HG03378 (cell line): Measurements from ENCODE around the gene RPP14.

Source experiments
- ATAC-seq: cut with Tn5 transposase; IDR thresholded peaks from one replicate; pipeline ENCODE4 v1.9.1; 2021; ENCODE audit warnings: mild to moderate bottlenecking, moderate library complexity; ENCODE audit not compliant: unreplicated experiment

Gene RPP14

DNA sequence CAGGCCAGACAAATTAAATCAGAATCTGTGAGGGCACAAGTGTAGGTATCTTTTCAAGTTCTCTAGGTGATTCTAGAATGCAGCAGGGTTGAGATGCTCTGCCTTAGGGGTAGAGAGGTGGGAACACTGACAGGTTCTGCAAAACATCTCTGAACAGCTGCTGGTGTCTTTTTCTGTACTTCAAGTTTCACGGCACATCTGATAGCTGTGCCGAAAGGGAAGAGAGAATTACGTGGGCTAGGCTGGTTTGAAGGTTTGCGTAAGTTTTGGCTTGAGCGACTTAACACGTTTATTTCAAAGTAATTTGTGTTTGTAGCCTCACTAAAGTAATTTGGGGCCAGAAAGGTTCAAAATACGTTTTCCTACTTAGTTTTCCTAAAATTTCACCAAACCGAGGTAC, 49.1 kb downstream of the RPP14 start:
- ATAC-seq: peak; percentile 40

DNA sequence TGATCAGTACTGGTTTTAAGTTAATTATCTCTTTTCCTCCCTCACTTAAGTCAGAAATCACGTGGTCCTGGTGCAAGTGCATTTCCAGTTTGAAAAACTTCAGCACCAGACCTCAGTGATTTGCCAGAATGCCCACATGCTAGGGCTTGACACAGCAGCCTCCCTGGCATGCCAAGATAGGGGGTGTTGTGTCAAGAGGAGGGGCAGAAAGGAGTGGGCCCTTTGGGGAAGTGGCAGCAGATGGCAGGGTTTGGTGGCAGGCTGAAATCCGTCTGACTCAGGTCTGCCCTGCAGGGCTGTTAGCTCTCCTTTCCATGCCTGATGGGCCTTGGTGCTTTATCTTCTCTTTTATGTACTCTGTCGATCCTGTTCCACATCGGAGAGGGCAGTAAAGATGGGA, 50.0 kb downstream of the RPP14 start:
- ATAC-seq: no peak

DNA sequence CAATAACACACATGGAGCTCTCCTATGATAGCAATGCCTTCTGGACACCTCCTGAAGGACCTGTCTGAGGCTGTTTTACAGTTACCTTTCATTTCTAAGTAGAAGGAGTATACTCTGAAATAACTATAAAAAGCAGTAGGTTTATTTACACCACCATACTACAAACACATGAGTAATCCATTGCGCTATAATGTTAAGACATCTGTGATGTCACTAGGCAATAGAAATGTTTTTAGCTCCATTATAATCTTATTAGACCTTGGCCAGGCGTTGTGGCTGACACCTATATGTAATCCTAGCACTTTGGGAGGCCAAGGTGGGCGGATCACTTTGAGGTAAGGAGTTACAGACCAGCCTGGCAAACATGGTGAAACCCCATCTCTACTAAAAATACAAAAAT, 51.4 kb downstream of the RPP14 start:
- ATAC-seq: no peak

DNA sequence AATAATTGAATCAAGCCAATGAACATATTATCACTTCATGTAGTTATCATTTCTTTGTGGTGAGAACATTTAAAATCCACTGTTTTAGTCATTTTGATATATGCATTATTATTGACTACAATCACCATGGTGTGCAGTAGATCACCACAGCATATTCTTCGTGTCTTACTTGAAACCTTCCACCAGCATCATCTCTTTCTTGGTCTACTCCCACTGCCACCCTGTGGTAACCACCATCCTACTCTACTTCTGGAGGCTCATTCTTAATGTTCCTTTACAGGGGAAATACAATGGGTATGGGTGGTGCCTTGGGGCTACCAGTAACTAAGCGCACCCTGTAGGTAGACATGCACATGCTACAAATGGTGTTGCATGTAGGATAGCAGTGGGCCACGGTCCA, 52.0 kb downstream of the RPP14 start:
- ATAC-seq: no peak

DNA sequence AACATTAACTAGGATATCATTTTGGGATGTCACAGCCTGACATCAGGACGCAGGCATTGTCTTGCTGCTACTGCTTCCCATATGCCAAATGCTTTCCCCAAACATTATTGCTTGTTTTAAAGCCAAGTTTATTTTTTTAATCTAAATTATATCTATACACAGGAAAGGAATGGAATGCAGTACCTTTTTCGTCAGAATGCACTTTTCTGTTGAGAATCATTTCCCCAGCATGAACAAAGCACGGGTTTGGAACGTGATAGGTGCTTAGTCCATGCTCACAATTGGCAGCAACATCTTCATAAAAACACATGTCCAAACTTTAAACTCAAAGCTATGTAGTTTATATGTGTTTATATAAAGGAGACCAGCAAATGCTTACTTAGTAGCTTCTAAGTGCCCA, 52.8 kb downstream of the RPP14 start:
- ATAC-seq: no peak

DNA sequence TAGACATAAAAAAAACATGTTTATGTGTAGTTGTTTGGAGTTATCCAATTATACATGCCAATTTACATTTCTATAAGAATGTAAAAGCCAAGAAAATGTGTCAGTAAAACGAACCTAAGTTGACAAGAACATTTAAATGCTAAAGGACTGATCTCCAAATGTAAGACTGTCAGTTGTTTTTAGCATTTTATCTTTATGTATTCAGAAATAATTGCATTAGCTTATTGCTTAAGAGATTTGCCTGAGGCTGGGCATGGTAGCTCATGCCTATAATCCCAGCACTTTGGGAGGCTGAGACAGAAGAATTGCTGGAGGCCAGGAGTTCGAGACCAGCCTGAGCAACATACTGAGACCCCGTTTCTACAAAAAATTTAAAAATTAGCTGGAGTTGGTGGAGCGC, 53.6 kb downstream of the RPP14 start:
- ATAC-seq: no peak

DNA sequence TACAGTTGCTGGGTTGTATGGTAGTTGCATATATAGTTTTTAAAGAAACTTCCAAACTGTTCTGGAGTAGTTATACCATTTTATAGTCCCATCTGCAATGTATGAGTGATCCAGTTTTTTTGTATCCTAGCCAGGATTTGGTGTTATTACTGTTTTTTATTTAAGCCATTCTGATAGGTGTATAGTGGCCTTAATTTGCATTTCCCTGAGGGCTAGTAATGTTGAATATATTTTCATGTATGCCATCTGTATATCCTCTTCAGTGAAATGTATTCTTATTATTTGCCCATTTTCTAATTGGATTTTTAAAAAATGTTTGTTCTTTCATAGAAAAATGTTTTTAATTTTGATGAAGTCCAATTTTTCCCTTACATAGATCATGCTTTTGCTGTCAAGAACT, 55.8 kb downstream of the RPP14 start:
- no peak for ATAC-seq

DNA sequence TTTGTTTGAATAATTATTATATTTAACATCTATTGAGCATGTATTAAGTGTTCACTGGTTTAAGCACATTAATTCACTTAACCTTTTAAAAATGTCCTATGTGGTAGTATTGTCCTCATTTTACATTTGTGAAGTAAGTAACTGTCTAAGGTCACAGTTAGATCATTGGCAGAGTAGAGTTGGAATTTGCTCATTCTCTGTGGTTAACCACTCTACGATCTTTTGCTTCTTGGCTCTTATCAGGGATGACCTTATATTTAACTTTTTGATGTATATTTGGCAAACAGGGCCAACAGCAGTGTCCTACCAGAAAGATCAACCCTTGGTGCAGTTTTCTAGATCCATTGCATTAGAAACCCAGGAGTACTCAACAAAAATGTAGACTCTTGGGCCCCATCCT, 60.7 kb downstream of the RPP14 start:
- ATAC-seq: no peak

DNA sequence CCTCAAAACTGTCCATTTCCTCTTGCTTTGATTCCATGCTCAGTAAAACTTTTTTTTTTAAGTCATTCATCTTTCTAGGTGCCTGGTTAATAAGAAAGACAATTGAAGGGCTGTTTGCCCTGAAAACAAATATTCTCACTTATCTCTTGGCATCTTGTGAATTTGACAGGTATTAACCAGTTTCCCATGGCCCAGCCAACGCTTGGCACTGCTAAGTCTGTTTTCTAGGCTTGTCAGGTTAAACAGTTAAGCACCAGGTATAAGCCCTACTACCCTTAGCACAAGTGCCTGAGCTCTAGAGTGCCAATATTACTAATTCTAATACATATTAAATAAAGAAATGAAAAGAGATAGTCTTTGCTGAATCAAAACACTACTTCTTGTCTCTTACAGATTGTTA, 63.0 kb downstream of the RPP14 start:
- no peak for ATAC-seq
